Islet precursor cell (in vitro differentiated cells): ENCODE data around the gene SFPQ.
"Not testable (repeated sequence)": the region's sequence is repeated elsewhere in the genome, so short reads cannot be mapped to it uniquely, and the experiment has no call there.

Experiments used
- DNase-seq: peaks from one replicate; pipeline ENCODE4 v3.0.0-alpha.2; 2018

The SFPQ gene

GRCh38 chr1:35142294-35142693 is 50.7 kb downstream of the SFPQ start:
- not testable (repeated sequence) for DNase-seq

GRCh38 chr1:35137590-35137989 is 55.4 kb downstream of the SFPQ start:
- not testable (repeated sequence) for DNase-seq

GRCh38 chr1:35136780-35137179 is 56.2 kb downstream of the SFPQ start:
- no peak for DNase-seq
